GM04503 (cell line): ENCODE data around the gene ANKS1B.
"Not testable (repeated sequence)": the region's sequence is repeated elsewhere in the genome, so short reads cannot be mapped to it uniquely, and the experiment has no call there.

Experiments used
- DNase-seq: peaks from one replicate; pipeline ENCODE4 v3.0.0-alpha.2; 2012; ENCODE audit warnings: low read depth

The ANKS1B gene

DNA sequence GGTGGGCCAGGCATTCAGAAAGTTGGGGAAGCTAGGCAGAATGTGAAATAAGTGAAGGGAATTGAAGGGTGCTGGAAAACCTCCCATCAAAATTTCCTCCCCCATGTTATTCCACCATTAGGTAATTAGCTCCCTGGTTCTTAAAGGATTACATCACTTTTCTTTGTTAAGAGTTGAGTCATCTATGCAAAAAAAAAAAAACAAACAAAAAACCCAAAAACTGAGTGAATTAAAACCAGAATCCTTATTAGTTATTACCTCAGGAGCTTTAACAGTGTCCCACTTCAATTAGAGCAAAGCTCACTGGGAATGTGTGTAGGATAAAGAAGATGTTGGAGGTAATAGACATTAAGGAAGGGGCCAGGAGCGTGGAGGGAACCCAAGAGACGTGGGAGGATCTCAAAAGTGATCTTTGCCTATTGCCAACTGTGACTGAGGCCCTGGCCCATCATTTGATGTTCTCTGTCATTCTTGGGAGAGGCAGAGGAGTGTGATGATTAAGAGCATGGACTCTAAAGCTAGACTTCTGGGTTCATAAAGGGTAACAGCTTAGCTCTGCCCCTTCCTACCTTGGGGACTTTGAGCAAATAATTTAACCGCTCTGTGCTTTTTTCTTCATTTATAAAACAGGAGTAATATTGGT, 975.0 kb downstream of the ANKS1B start:
- no peak for DNase-seq

DNA sequence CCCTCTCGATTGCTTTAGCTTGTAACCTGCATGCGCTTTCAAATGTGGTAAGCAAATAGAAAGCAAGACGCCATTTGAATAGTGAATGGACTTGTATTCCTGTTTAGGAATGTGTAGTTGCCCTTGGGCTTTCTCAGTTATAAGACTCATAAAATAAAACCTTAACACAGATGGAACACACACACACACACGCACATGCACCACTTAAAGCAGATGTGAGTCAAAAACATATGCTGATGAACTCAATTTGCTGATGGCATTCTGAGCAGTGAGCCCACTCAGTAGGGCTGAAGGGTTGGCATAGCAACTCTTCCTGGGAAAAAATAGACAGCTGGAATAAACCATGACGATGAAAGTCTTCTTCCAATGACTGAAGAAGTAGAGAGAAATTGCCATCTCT, 979.1 kb downstream of the ANKS1B start:
- no peak for DNase-seq

GRCh38 chr12:99004799-99005466, 979.8 kb downstream of the ANKS1B start:
- no peak for DNase-seq

DNA sequence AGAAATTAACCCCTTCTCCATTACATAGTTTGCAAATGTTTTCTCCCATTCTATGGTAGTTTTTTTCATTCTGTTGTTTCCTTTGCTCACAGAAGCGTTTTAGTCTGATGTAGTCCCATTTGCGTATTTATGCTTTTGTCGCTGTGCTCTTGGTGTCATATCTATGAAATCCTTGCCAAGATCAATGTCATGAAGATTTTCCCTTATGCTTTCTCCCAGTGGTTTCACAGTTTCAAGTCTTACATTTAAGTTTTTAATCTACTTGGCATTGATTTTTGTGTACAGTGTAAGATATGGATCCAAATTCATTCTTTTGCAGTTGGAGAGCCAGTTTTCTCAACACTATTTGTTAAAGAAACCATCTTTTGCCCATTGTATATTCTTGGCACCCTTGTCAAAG, 982.0 kb downstream of the ANKS1B start:
- DNase-seq: no peak

- no peak for DNase-seq
Observed at GRCh38 chr12:99002156-99002555, 982.6 kb downstream of the ANKS1B start.

GRCh38 chr12:98999559-98999958, 985.2 kb downstream of the ANKS1B start:
- DNase-seq: no peak

DNA sequence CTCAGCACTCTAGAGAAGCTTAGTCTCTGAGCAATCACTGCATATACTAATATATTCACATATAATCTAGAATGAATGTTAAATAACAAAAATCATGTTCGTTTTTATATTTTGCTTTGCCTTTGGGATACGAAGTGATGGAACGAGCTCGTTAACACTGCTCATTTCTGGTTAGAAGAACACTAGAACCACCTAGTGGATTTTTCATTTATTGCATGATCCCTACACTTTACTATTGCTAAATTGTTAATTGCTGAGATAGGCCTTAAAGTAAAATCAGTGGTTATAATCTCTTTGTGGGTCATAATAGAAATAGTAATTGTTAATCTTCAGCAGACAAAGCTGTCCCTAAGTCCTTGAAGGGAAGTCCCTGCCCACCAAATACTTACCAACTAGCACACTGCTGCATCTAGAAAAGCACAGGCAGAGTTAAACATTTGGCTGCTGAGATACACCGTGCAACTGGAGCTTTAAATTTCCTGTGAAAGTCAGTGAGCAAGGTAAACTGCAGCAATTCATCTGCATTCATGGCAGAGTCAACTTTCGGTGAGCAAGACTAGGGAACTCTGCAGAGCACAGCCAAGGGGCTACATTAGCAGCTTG, 985.9 kb downstream of the ANKS1B start:
- no peak for DNase-seq

DNA sequence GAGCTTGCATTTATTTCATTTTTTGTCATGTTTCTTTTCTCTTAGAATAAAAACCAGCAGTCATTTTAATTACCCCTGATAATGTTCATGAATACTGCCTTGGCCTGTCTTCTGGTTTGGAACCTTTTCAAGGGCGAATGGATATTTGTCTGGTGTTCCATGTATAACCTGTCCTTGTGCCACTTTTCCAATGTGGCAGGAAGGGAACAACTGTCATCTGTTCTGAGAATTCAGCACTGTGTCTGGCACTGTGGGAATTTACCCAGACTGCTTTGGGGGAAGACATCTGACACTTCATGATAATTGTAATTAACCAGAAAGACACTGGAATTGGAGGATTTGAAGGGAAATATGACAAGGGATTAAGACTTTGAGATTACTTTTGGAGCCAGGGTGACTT, 986.8 kb downstream of the ANKS1B start:
- no peak for DNase-seq

DNA sequence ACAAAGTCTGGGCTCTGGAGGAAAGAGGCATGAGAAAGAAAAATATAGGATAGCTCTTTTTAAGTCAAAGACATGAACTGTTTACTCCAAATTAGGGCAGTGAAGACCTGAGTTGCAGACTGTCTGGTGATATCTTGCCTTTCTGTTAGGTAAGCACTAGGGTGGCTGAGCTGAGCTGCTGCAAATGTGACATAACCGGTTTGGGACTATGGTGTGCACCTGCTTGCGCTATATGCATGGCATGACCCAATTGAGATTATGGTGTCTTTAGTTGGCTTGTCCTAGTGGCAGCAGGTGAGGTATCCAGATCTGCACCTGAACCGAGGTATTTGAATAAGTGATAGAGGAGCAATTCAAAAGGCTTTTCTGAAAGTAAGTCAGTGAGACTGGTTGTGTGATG, 994.1 kb downstream of the ANKS1B start:
- no peak for DNase-seq

- no peak for DNase-seq
Observed at GRCh38 chr12:98985156-98985555, 999.6 kb downstream of the ANKS1B start.

DNA sequence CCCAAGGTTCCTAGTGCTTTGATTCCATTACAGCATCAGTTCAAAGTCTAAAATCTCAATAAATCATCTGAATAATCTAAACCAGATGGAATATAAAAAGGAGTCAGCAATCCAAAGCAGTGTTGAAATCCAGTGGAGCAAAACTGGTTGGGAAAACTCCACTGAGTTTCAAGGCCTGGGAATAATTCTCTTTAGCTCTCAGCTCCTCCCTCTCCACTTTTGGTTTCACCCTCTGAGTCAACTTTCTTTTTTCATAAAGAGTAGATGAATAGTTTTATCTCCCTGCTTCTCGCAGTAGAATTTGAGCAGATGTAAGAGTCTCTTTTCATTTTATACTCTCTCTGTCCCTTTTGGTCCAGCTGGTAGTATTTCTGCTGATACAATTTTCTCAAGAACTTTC, 1001.1 kb downstream of the ANKS1B start:
- peak; percentile 1 for DNase-seq

DNA sequence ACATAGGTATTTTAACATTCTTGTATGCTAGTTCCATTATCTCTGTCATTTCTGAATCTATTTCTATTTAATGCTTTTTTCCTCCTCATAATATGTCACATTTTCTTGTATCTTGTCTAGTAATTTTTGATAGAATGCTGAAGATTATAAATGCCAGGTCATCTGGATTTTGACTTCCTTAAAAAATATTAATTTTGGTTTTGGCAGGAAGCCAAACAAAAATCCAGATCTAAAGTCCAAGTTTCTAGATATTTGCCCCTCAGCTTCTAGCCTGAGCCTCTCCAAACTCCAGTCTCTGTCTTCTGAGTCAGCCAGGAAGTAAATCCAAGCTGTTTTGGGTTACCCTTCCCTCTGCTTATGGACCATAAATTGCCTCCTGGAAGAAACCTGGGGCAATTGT, 1004.2 kb downstream of the ANKS1B start:
- DNase-seq: no peak

- DNase-seq: no peak
Observed at GRCh38 chr12:98977186-98977585, 1007.5 kb downstream of the ANKS1B start.

DNA sequence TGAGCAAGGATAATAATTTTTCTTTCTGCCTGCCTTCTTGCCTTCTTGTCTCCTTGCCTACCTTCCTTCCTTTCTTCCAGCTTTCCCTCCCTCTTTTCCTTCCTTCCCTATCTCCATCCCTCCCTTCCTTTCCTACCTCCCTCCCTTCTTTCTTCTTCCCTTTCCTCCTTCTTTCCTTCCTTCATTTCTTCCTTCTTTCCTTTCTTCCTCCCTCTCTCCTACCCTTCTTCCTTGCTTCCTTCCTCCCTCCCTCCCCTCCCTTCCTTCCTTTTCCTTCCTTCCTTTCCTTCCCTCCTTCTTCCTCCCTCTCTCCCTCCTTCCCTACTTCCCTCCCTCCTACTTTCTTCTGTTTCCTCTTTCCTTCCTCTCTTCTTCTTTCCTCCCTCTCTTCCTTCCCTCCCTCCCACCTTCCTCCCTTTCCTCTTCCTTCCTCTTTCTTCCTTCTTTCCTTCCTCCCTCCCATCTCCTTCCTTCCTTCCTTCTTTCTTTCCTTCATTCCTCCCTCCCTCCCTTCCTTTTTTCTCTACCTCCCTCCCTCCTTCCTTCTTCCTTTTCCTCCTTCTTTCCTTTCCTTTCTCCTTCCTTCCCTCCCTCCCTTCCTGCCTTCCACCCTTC, 1009.9 kb downstream of the ANKS1B start:
- DNase-seq: no peak

GRCh38 chr12:98973395-98973794, 1011.3 kb downstream of the ANKS1B start:
- DNase-seq: peak; percentile 2

DNA sequence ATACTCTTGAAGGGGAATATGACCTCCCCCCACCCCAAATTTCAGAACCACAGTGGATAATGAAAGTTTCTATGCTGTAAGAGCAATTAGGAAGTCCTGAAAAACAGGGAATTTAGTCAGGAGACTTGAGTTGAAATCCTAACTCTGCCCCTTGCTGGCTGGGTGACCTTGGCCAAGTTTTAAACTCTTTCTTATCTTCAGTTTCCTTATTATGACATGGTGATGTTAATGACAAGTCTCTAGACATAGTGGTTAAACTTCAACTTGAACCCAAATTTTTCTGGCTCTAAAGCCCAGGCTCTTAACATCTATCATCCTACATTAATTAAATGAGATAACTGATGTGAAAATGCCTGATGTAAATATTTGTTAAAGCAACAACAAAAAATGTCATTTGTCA, 1013.8 kb downstream of the ANKS1B start:
- DNase-seq: no peak

GRCh38 chr12:98970210-98970609, 1014.5 kb downstream of the ANKS1B start:
- no peak for DNase-seq

GRCh38 chr12:98968896-98969295, 1015.8 kb downstream of the ANKS1B start:
- DNase-seq: no peak

- DNase-seq: not testable (repeated sequence)
Observed at GRCh38 chr12:98957135-98957534, 1027.6 kb downstream of the ANKS1B start.

- DNase-seq: no peak
Observed at GRCh38 chr12:98955284-98955683, 1029.5 kb downstream of the ANKS1B start.

- DNase-seq: no peak
Observed at GRCh38 chr12:98954506-98954905, 1030.2 kb downstream of the ANKS1B start.

DNA sequence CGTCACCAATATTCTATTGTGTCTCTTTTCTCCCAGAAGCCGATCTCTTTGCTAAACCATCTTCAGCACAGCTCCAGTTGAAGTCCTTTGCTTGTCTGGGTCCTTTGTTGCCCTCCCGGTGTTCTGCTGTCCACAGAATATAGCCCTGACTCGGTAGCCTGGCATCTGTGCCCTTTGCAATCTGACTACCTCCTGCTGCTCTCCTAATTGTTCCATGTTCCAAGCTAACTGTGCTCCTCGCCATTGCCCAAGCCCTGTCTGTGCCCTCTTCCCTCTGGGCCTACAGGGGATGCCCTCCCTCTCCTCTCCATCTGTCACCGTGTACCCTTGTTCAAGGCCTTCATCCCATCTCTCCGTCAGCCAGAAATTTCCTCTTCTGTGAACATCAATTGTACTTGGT, 1033.3 kb downstream of the ANKS1B start:
- DNase-seq: no peak

DNA sequence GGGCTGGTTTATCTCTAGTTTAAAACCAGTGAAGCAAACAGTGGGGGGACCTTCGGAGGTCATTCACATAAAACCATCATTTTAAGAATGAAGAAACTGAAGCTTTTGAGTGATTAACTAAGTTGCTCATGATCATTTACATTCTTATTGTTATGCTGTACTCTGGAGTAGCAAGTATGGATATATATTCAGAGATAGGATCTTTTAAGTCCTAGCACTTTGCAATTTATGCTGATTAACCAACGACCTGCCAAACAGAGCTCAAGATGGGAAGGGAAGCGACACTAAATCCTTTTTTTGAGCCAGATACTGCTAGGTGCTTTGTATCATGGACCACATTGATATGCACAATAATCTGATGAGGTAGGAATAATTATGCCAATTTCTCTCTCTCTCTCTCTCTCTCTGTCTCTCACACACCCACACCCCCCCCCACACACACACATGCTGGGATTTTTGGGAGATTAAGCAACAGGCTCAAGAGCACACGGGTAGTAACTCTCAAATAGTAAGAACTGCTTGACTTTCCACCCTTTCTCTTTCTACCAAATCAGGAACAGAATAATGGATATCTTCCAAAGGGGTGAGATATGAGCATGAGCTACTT, 1036.3 kb downstream of the ANKS1B start:
- no peak for DNase-seq
